ENCODE data around the gene KANSL3. TPM values are rescaled to one million over a fixed set of nuclear protein-coding genes. Genes with fewer than 3 reads are reported as not detected.

Gene KANSL3
- total RNA-seq, 1 donor: 50.3 TPM

GRCh38 chr2:96616535-96616934 lies 21.6 kb downstream of the KANSL3 start:
- no peak for TF ChIP-seq CTCF (IDR thresholded peaks at IDR 0.05; ENCODE audit: extremely low read depth, low read depth, low read length)
- Histone ChIP-seq H3K79me2 (ENCODE audit: insufficient read depth, low read length) (peaks cover 24% of the 10 kb centered on the region), H3K4me1 (ENCODE audit: insufficient read depth, low read length) (peaks cover 36% of the 10 kb centered on the region), H3K27me3 (ENCODE audit: insufficient read depth, low read length) (no peaks in the 10 kb centered on the region), H3K36me3 (ENCODE audit: insufficient read depth, low read length) (peaks cover 57% of the 10 kb centered on the region), H3K27ac (ENCODE audit: low read depth, low read length) (peak overlapping the region; percentile 97), H2AFZ (ENCODE audit: low read length) (no peak overlapping the region), H3K4me2 (ENCODE audit: insufficient read depth, low read length) (no peak overlapping the region), H3K4me3 (ENCODE audit: insufficient read depth, low read length) (no peak overlapping the region), H3K9me3 (ENCODE audit: low read depth, low read length) (no peaks in the 10 kb centered on the region), H4K20me1 (ENCODE audit: insufficient read depth, low read length) (no peaks in the 10 kb centered on the region)
- DNase-seq (ENCODE audit: insufficient read length, low spot score, missing footprints): no peak

- H3K4me3 ChIP-seq (ENCODE audit: insufficient read depth, low read length): no peak overlapping the region
- H3K27me3 ChIP-seq (ENCODE audit: insufficient read depth, low read length): no peaks in the 10 kb centered on the region
- TF ChIP-seq CTCF (IDR thresholded peaks at IDR 0.05; ENCODE audit: extremely low read depth, low read depth, low read length): no peak
- H2AFZ ChIP-seq (ENCODE audit: low read length): no peak overlapping the region
- peaks cover 36% of the 10 kb centered on the region for H3K4me1 ChIP-seq (ENCODE audit: insufficient read depth, low read length)
- no peak overlapping the region for H3K4me2 ChIP-seq (ENCODE audit: insufficient read depth, low read length)
- peak overlapping the region; percentile 97 for H3K27ac ChIP-seq (ENCODE audit: low read depth, low read length)
- no peak for DNase-seq (ENCODE audit: insufficient read length, low spot score, missing footprints)
- no peaks in the 10 kb centered on the region for H3K9me3 ChIP-seq (ENCODE audit: low read depth, low read length)
- H3K36me3 ChIP-seq (ENCODE audit: insufficient read depth, low read length): peaks cover 61% of the 10 kb centered on the region
- no peaks in the 10 kb centered on the region for H4K20me1 ChIP-seq (ENCODE audit: insufficient read depth, low read length)
- peaks cover 24% of the 10 kb centered on the region for H3K79me2 ChIP-seq (ENCODE audit: insufficient read depth, low read length)
Measured at GRCh38 chr2:96616128-96616527, 22.0 kb downstream of the KANSL3 start.

- Histone ChIP-seq H3K27ac (ENCODE audit: low read depth, low read length) (peak overlapping the region; percentile 60), H2AFZ (ENCODE audit: low read length) (no peak overlapping the region), H3K79me2 (ENCODE audit: insufficient read depth, low read length) (peaks cover 3% of the 10 kb centered on the region), H3K9me3 (ENCODE audit: low read depth, low read length) (no peaks in the 10 kb centered on the region), H3K4me1 (ENCODE audit: insufficient read depth, low read length) (peaks cover 13% of the 10 kb centered on the region), H3K4me3 (ENCODE audit: insufficient read depth, low read length) (no peak overlapping the region), H3K27me3 (ENCODE audit: insufficient read depth, low read length) (no peaks in the 10 kb centered on the region), H3K4me2 (ENCODE audit: insufficient read depth, low read length) (no peak overlapping the region), H3K36me3 (ENCODE audit: insufficient read depth, low read length) (peaks cover 97% of the 10 kb centered on the region), H4K20me1 (ENCODE audit: insufficient read depth, low read length) (peaks cover 12% of the 10 kb centered on the region)
- TF ChIP-seq CTCF (IDR thresholded peaks at IDR 0.05; ENCODE audit: extremely low read depth, low read depth, low read length): no peak
- DNase-seq (ENCODE audit: insufficient read length, low spot score, missing footprints): peak; percentile 85
Measured at GRCh38 chr2:96608469-96609455, 29.4 kb downstream of the KANSL3 start.

- H3K4me3 ChIP-seq (ENCODE audit: insufficient read depth, low read length): no peak overlapping the region
- DNase-seq (ENCODE audit: insufficient read length, low spot score, missing footprints): no peak
- TF ChIP-seq CTCF (IDR thresholded peaks at IDR 0.05; ENCODE audit: extremely low read depth, low read depth, low read length): peak; percentile 28
- H3K36me3 ChIP-seq (ENCODE audit: insufficient read depth, low read length): peaks cover 92% of the 10 kb centered on the region
- no peak overlapping the region for H3K4me2 ChIP-seq (ENCODE audit: insufficient read depth, low read length)
- H3K27ac ChIP-seq (ENCODE audit: low read depth, low read length): no peak overlapping the region
- peaks cover 11% of the 10 kb centered on the region for H3K4me1 ChIP-seq (ENCODE audit: insufficient read depth, low read length)
- H3K27me3 ChIP-seq (ENCODE audit: insufficient read depth, low read length): no peaks in the 10 kb centered on the region
- H2AFZ ChIP-seq (ENCODE audit: low read length): no peak overlapping the region
- peaks cover 3% of the 10 kb centered on the region for H3K79me2 ChIP-seq (ENCODE audit: insufficient read depth, low read length)
- H4K20me1 ChIP-seq (ENCODE audit: insufficient read depth, low read length): peaks cover 15% of the 10 kb centered on the region
- H3K9me3 ChIP-seq (ENCODE audit: low read depth, low read length): no peaks in the 10 kb centered on the region
Measured at GRCh38 chr2:96604104-96604503, 34.0 kb downstream of the KANSL3 start.

Measured in osteoblast (primary cell).